Tibial nerve (tissue), 3 donors: ENCODE results near the gene ARFGAP1.

Experiments used
- EP300 ChIP-seq, 2 donors: sonication (generic); formaldehyde crosslinking; IDR thresholded peaks; one replicate each; pipeline ENCODE4 v1.6.1; 2017; ENCODE audit warnings: antibody characterized with exemption in 2 of 2, mild to moderate bottlenecking in 1 of 2
- POLR2A ChIP-seq, 2 donors: fragments of 450-650 bp; IDR thresholded peaks; one replicate each; pipeline ENCODE4 v1.6.1; 2017; ENCODE audit warnings: antibody characterized with exemption in 2 of 2, mild to moderate bottlenecking in 2 of 2, moderate library complexity in 2 of 2

GRCh38 chr20:63287697-63288580 lies 15.3 kb downstream of the ARFGAP1 start:
- TF ChIP-seq EP300 (IDR thresholded peaks at IDR 0.05), result no peak
- no peak for TF ChIP-seq POLR2A (IDR thresholded peaks at IDR 0.05)
